Renal pelvis (tissue), 12 donors: ENCODE results near the gene ZNF474. TPM values are rescaled to one million over a fixed set of nuclear protein-coding genes. Genes with fewer than 3 reads are reported as not detected.
"Not testable (repeated sequence)": the region's sequence is repeated elsewhere in the genome, so short reads cannot be mapped to it uniquely, and the experiment has no call there.

Experiments
- DNase-seq: peaks from one replicate; pipeline ENCODE4 v3.0.0-alpha.2; 2013
- long read RNA-seq, 16 experiments: transcript quantifications; one replicate each; lab custom pipeline, GENCODE V29; 2026
- polyA plus RNA-seq, 3 donors: library from polyadenylated mRNA; unstranded; fragments of 120-200 nt; gene quantifications; one replicate each; pipeline ENCODE4 v1.2.1, GENCODE V29; 2013; ENCODE audit not compliant: insufficient read length in 3 of 3

Gene ZNF474
- polyA plus RNA-seq = under 1 TPM; 0.49 to 0.74 (median 0.69) TPM
- long read RNA-seq, donor 1 = 0 reads
- long read RNA-seq, donor 2 = 0 reads
- long read RNA-seq, donor 3 = 0 reads
- long read RNA-seq, donor 4 = 0 reads
- long read RNA-seq, donor 5 = 0 reads
- long read RNA-seq, donor 6 = 0 reads
- long read RNA-seq, donor 7, partial matches to known transcripts = 0 of 1 reads
- long read RNA-seq, donor 7, other reads (novel, unspliced or antisense) = 0 of 1 reads
- long read RNA-seq, donor 8 = 0 reads
- long read RNA-seq, donor 9 = 0 reads
- long read RNA-seq, donor 10 = 0 reads
- long read RNA-seq, donor 11 = 0 reads
- long read RNA-seq, donor 12 = 0 reads
- long read RNA-seq, donor 13 = 0 reads
- long read RNA-seq, donor 14 = 0 reads
- long read RNA-seq, donor 15 = 0 reads
- long read RNA-seq, donor 16 = 0 reads

- DNase-seq = peak; percentile 90
These were observed at the start of gene ZNF474 for GRCh38 chr5:122129306-122129705. Gene ZNF474, plus strand, starts transcription at chr5:122129546. Its CDS starts 22,445 bp downstream, at chr5:122151991.

- DNase-seq = no peak
These were observed 47.8 kb upstream of the ZNF474 start for GRCh38 chr5:122081541-122081940.

DNA sequence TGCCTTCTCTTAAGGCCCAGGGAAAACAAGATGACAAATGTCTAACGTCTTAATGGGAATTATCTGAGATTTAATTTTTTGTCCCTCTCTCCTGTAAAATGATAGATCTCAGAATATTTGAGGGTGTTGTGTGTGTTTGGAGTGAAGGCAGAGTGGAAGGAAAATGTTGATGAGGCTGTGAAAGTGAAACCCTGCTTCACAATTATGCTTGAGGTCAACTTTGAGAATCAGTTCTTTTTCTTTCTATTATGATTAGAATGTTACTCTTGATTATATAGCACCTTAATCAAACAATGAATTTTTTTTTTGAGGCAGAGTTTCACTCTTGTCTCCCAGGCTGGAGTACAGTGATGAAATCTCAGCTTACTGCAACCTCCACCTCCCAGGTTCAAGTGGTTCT is 45.8 kb upstream of the ZNF474 start:
- DNase-seq = no peak

DNA sequence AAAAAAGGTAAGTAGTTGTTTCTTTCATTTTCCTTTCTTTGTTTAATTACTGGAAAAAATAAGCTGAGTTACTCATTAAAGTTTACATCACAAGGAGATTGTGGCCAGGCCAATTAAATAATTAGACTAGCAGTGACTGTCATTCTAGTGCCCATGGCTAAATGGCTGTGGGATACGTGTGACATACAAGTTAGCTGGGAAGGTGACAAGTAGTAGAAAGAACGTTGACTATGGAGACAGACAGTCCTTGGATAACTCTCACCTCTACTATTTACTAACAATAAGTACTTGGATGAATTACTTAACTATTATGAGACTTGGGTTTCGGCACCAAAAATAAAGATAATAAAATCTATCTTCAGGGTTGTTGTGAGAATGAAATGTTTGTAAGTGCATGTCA is 44.3 kb upstream of the ZNF474 start:
- no peak for DNase-seq

DNA sequence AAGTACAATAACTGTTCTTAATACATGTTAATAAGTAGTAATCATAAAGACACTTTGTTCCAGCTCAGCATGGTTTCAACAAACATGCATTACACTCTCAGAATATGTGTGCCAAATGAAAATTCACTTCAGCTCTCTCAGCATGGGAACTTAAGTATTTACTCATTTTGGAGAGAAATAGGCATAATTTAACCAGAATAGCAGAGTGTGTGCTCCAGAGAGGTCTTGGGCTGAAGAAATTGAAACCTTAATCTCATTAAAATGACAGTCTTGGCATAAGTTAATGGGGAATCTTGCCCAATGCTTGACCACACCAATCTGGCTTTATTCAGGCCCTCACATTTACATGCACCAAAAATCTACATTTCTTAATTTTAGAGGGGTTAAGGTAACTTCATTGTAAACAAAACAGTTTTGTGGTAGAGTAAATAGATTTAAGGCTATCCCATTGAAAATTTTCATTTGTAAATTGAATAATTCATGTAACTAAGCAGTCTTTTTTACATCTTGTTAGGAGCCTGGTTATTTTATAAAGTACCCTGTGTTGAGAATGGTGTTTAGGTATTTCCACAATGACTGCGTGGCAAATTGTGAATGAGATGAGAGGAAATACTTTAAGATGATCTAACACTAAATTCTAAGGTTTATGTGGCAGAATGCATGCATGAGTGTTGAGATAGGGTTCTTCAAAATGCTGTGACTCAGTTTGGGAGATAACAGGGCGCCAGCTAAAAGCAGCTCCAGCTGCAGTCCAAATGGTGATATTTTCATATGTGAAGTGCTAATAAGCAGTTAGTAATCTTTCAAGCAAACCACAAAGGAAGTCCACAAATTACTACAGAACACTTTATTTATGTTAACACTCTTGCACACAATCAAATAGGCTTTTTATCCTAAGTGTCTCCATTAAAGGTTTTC is 40.0 kb upstream of the ZNF474 start:
- no peak for DNase-seq

- no peak for DNase-seq
These were observed 37.3 kb upstream of the ZNF474 start for GRCh38 chr5:122091936-122092600.

GRCh38 chr5:122093415-122094180 is 35.7 kb upstream of the ZNF474 start:
- no peak for DNase-seq

GRCh38 chr5:122094251-122094650 is 35.1 kb upstream of the ZNF474 start:
- DNase-seq = not testable (repeated sequence)

DNA sequence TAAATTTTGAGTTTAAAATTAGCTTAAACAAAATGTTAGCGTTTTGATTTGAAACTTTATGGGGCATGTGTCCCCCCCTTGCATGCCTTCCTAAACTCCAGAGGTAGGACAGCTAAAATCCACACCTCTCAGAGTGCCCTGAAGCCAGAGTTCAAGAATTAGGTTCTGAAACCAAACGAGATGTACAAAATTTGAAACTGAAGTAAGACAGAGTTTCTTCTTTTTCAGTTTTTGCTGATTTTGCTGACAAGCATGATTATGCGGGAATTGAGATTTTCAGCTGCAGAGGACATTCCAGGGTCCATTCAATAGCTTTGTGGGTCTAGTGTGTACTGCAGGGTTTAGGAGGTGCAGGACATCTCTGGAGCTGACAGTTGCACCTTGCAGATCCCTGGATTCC is 34.2 kb upstream of the ZNF474 start:
- no peak for DNase-seq

DNA sequence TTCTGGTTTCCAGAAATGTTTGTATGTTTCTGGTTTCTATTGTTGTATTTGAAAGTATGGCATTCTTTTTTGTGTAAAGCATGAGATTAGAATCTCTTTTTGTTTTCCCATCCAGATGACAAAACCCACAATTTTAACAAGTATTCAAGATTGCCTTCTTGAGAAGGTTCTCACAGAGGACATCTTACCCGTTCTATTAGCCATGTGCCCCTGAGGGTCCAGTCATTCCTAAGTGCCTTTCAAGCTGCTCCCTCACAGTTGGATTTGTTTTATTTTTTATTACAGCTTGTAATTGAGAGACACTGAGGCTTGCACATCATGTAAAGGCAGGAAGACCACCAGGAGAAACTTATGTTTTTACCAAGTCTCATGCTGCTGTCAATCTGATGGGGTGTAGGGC is 32.0 kb upstream of the ZNF474 start:
- no peak for DNase-seq

DNA sequence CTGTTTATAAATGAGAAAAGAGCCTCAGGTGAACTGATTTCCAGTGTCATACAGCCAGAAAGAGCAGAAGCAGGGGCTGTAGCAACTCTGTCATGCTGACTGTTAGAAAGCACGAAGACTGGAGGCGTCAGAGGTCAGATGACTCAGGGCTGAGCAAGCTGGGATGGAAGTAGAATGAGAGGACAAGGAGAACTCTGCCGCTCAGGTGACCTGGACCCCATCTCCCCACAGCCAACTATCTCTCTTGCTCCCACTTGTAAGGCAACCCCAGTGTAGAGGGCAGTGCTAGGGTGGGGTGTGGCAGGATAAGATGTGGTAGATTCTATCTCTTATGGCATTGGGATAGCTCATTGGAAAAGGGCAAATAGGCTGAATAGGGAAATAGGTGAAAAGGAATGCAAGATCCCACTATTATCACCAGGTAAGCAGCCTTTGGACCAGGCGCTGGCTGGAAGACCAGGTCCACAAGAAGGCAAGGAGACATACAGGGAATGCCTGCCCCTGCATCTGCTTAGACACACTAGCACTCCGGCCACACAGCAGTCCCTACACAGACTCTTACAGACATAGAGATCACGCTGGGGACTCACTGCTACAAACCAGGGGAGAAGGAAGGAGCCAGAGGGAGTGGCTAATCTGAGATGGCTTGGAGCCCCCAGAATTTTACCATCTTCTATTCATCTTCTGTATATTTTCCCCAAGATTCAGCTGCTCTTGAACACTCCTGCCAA is 30.1 kb upstream of the ZNF474 start:
- DNase-seq = no peak

- no peak for DNase-seq
These were observed 27.6 kb upstream of the ZNF474 start for GRCh38 chr5:122101636-122102285.

DNA sequence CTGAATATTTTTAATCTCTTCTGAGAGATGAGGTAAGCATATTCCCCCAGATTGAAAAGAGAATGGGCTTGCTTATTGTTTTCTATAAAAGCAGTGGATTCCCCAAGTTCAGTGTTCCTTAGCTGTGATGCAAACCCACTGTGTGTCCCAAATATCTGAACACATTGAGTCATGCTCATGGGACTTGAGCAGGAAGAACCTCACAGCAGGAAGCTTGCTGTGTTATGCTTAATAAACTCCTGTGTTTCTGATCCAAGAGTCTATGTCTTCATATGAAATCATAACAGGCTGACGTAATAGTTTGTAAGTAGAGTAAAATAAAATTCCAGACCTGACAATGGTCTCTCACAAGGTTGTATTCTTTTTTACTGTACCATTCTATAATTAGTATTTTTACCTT is 26.5 kb upstream of the ZNF474 start:
- no peak for DNase-seq

- no peak for DNase-seq
These were observed 23.4 kb upstream of the ZNF474 start for GRCh38 chr5:122105909-122106308.

DNA sequence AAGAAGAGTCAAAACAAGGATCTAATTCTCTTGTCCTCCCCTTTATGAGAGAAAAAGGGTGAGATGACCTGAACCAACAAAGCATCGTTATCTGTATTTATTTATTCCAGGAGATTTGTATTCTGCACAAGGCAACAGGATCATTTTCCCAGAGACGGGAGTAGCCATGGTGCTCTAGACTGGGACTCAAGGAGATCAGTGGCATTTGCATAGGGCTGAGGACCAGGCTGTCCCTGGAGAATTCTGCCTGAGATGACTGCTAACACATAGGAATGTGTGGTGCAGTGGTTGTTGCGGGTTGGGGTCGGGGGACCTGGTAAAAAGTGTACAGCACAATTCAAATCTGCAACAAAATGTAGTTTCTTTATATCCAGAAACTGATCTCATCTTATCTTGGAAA is 22.3 kb upstream of the ZNF474 start:
- DNase-seq = no peak

GRCh38 chr5:122110987-122111386 is 18.4 kb upstream of the ZNF474 start:
- no peak for DNase-seq

- no peak for DNase-seq
These were observed 17.9 kb upstream of the ZNF474 start for GRCh38 chr5:122111460-122111859.

GRCh38 chr5:122112063-122112462 is 17.3 kb upstream of the ZNF474 start:
- no peak for DNase-seq

GRCh38 chr5:122112733-122113558 is 16.4 kb upstream of the ZNF474 start:
- no peak for DNase-seq
